Astrocyte of the hippocampus (primary cell): ENCODE data around the gene OR2A2.

Experiments used
- DNase-seq: peaks from one replicate; pipeline ENCODE4 v3.0.0; 2011; ENCODE audit warnings: low read depth, low spot score

The OR2A2 gene

GRCh38 chr7:144142187-144142586 lies 32.8 kb downstream of the OR2A2 start:
- no peak for DNase-seq

GRCh38 chr7:144144426-144144825 lies 35.0 kb downstream of the OR2A2 start:
- DNase-seq: no peak

- DNase-seq: no peak
Measured at GRCh38 chr7:144148224-144148827, 38.9 kb downstream of the OR2A2 start.

- no peak for DNase-seq
Measured at GRCh38 chr7:144158861-144159260, 49.5 kb downstream of the OR2A2 start.
